Panc1 (cell line): Measurements from ENCODE around the gene FCMR. TPM values are rescaled to one million over a fixed set of nuclear protein-coding genes. Genes with fewer than 3 reads are reported as not detected.

ENCODE experiments used
- ATAC-seq: fragments of 200-7000 bp; cut with Tn5 transposase; 2 replicates; pipeline ENCODE4 v1.9.1; 2020; ENCODE audit warnings: mild to moderate bottlenecking, moderate library complexity
- BruUV-seq: library from RNA; stranded (reverse); fragments of 400-500 nt; replicated peaks from 2 replicates; lab custom pipeline; 2021; lab: Mats Ljungman, UMichigan
- CTCF ChIA-PET: fragments of 300-600 bp; sonication (Branson Sonifier 250); formaldehyde crosslinking; loops from one replicate; lab custom pipeline; 2022; ENCODE audit warnings: antibody characterized with exemption; lab: Charles Lee
- POLR2A ChIA-PET: fragments of 300-600 bp; sonication (Branson Sonifier 250); formaldehyde crosslinking; loops from one replicate; lab custom pipeline; 2022; ENCODE audit warnings: antibody characterized with exemption; lab: Charles Lee
- DNase-seq: peaks from one replicate; pipeline ENCODE4 v3.0.0-alpha.2; 2010; ENCODE audit warnings: low read depth, low spot score
- H3K27ac ChIP-seq: 2 replicates; pipeline ENCODE4 v1.5.1; 2011; ENCODE audit warnings: mild to moderate bottlenecking, low read length, inconsistent platforms
- H3K27me3 ChIP-seq: fragments of 200-500 bp; sonication (Bioruptor generic); 2 replicates; pipeline ENCODE4 v1.6.0; 2014; ENCODE audit warnings: low read length, inconsistent platforms; ENCODE audit not compliant: control insufficient read depth, insufficient read depth
- H3K36me3 ChIP-seq: fragments of 200-500 bp; sonication (Bioruptor generic); 2 replicates; pipeline ENCODE4 v1.5.1; 2014; ENCODE audit warnings: inconsistent platforms, mild to moderate bottlenecking, low read length, moderate library complexity; ENCODE audit not compliant: control insufficient read depth, insufficient read depth
- H3K4me1 ChIP-seq: 2 replicates; pipeline ENCODE4 v1.5.1; 2011; ENCODE audit warnings: inconsistent platforms, mild to moderate bottlenecking, low read length, moderate library complexity; ENCODE audit not compliant: control insufficient read depth, insufficient read depth
- H3K4me3 ChIP-seq, 2 experiments: 2 replicates each; pipeline ENCODE4 v1.5.1; 2011 to 2012; ENCODE audit warnings: low read depth in 2 of 2, low read length in 2 of 2, mild to moderate bottlenecking in 2 of 2, inconsistent platforms in 1 of 2, moderate library complexity in 1 of 2
- H3K9me3 ChIP-seq: fragments of 200-500 bp; sonication (Bioruptor generic); 2 replicates; pipeline ENCODE4 v1.5.1; 2014; ENCODE audit warnings: low read depth, mild to moderate bottlenecking, inconsistent platforms, low read length, moderate library complexity; ENCODE audit not compliant: control insufficient read depth, insufficient read depth
- CTCF ChIP-seq: fragments of 450-650 bp; IDR thresholded peaks from 2 replicates; pipeline ENCODE4 v1.5.1; 2017; ENCODE audit warnings: mild to moderate bottlenecking
- POLR2AphosphoS5 ChIP-seq: IDR thresholded peaks from 2 replicates; pipeline ENCODE4 v1.6.1; 2012; ENCODE audit warnings: mild to moderate bottlenecking, low read depth, low read length, moderate library complexity
- SIN3A ChIP-seq: IDR thresholded peaks from 2 replicates; pipeline ENCODE4 v1.6.1; 2012; ENCODE audit warnings: low read depth, mild to moderate bottlenecking, low read length, moderate library complexity, borderline replicate concordance; ENCODE audit not compliant: insufficient read depth
- TCF7L2 ChIP-seq: IDR thresholded peaks from 2 replicates; pipeline ENCODE4 v1.6.1; 2011; ENCODE audit warnings: mild to moderate bottlenecking, low read depth, low read length, inconsistent platforms
- in situ Hi-C: cut with HindIII; loops from 2 replicates; pipeline ENCODE4 v1.10.0; 2016; ENCODE audit warnings: low sequenced_read_pairs, low pct_unique_long_range_greater_than_20kb
- intact Hi-C: fragments of 100-400 bp; cut with micrococcal nuclease; formaldehyde crosslinking; loops from one replicate; pipeline ENCODE4 v1.10.0; 2022; ENCODE audit not compliant: unreplicated experiment
- total RNA-seq: library from RNA; stranded (reverse); gene quantifications from one replicate; pipeline ENCODE4 v1.2.1, GENCODE V29; 2021; ENCODE audit not compliant: unreplicated experiment
- TF ChIP-seq, protein P1 (sequence below), 2 experiments: IDR thresholded peaks; 2 replicates each; pipeline ENCODE4 v1.6.1; 2011 to 2012; ENCODE audit warnings: low read depth in 2 of 2, control low read depth in 1 of 2, low read length in 1 of 2, mild to moderate bottlenecking in 1 of 2, moderate library complexity in 1 of 2; ENCODE audit not compliant: insufficient read depth in 1 of 2

Gene FCMR
- total RNA-seq, 1 experiment from 2014 or later: 0.41 TPM

DNA sequence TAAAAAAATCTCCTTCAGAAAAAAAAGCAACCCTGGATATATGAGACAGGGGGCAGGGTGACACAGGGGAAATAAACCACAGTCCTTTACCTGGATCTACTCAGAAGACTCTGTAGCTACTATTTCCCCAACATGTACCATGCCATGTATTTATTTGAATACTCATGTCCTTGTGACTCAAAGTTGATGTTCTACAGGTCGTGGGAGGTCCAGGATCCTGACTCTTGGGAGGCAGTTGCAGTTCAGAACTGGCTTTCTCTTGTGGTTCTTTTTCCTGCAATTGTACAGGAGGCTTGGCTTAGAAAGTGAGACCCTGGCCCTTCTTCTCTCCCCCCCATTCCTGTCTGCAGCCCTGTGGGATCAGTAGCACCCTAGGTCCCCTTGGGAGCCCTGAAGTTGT is 30.3 kb downstream of the FCMR start:
- intact Hi-C loops: no loop called here
- Histone ChIP-seq H3K27ac (no peak overlapping the region), H3K4me1 (no peaks in the 10 kb centered on the region), H3K9me3 (no peaks in the 10 kb centered on the region), H3K36me3 (no peaks in the 10 kb centered on the region), H3K4me3 (no peak overlapping the region), H3K27me3 (peaks cover 14% of the 10 kb centered on the region)
- no TSS peak for BruUV-seq
- TF ChIP-seq, protein P1, sequence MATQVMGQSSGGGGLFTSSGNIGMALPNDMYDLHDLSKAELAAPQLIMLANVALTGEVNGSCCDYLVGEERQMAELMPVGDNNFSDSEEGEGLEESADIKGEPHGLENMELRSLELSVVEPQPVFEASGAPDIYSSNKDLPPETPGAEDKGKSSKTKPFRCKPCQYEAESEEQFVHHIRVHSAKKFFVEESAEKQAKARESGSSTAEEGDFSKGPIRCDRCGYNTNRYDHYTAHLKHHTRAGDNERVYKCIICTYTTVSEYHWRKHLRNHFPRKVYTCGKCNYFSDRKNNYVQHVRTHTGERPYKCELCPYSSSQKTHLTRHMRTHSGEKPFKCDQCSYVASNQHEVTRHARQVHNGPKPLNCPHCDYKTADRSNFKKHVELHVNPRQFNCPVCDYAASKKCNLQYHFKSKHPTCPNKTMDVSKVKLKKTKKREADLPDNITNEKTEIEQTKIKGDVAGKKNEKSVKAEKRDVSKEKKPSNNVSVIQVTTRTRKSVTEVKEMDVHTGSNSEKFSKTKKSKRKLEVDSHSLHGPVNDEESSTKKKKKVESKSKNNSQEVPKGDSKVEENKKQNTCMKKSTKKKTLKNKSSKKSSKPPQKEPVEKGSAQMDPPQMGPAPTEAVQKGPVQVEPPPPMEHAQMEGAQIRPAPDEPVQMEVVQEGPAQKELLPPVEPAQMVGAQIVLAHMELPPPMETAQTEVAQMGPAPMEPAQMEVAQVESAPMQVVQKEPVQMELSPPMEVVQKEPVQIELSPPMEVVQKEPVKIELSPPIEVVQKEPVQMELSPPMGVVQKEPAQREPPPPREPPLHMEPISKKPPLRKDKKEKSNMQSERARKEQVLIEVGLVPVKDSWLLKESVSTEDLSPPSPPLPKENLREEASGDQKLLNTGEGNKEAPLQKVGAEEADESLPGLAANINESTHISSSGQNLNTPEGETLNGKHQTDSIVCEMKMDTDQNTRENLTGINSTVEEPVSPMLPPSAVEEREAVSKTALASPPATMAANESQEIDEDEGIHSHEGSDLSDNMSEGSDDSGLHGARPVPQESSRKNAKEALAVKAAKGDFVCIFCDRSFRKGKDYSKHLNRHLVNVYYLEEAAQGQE (IDR thresholded peaks at IDR 0.05; ENCODE audit: insufficient read depth in 1 of 2, low read depth in 2 of 2, low read length in 1 of 2): no peak
- TF ChIP-seq POLR2AphosphoS5 (no peak), TCF7L2 (no peak), CTCF (no peak)
- ChIA-PET POLR2A (no interaction called here), CTCF (no interaction called here)
- ATAC-seq (no peak), DNase-seq (no peak)
- in situ Hi-C loops: no loop called here

DNA sequence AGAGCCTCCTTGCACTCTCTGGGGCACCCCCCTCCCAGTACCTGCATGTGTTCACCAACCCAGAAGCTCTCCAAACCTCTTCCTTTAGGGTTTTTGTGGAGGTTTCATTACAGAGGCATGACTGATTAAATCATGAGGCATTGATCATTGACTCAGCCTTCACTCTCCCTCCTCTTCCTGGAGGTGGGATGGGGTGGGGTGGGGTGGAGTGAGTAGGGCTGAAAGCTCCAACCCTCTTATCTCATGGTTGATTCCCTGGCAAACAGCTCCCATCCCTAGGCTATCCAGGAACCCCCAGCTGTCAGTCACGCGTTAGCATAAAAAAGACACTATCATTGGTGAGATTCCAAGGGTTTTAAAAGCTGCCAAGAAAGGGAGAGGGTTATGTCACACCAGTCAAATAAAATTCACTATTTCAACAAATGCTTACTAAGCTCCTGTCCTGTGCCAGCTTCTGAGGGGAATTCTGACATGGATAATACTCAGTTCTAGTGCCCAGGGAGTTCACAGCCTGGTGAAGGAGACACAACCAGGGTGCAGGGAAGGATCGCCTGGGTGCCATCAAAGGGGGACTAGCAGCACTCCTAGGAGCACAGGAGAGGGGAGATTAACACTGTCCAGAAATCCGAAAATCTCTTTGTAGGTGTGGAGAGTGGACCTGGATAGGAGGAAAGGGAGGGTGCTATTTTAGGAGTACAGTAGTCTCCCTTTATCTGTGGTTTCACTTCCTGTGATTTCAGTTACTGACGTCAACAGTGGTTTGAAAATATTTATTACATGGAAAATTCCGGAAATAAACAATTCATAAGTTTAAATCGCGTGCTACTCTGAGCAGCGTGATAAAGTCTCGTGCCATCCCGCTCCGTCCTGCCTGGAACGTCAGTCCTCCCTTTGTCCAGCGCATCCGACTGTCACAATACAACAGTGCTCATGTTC is 31.3 kb downstream of the FCMR start:
- no peak for DNase-seq
- CTCF ChIA-PET: no interaction called here
- H3K27ac ChIP-seq: no peak overlapping the region
- in situ Hi-C loops (no loop called here), intact Hi-C loops (no loop called here)
- H3K27me3 ChIP-seq: peaks cover 14% of the 10 kb centered on the region
- ATAC-seq: peak; percentile 56; the same call in 1 of the 2 replicates
- no peaks in the 10 kb centered on the region for H3K36me3 ChIP-seq
- POLR2A ChIA-PET: no interaction called here
- no peak overlapping the region for H3K4me3 ChIP-seq
- no peaks in the 10 kb centered on the region for H3K4me1 ChIP-seq
- no TSS peak for BruUV-seq
- H3K9me3 ChIP-seq: no peaks in the 10 kb centered on the region
- TF ChIP-seq TCF7L2 (no peak), CTCF (no peak), POLR2AphosphoS5 (no peak), SIN3A (no peak)
- TF ChIP-seq, protein P1 (IDR thresholded peaks at IDR 0.05; ENCODE audit: insufficient read depth in 1 of 2, low read depth in 2 of 2, low read length in 1 of 2): no peak
